Limb (tissue), 2 donors: Measurements from ENCODE around the gene ARFGAP3.
A peak's percentile ranks its signal among the peaks of the same experiment; 100 is the strongest.
"Not testable (repeated sequence)": the region's sequence is repeated elsewhere in the genome, so short reads cannot be mapped to it uniquely, and the experiment has no call there.

Experiments used
- DNase-seq, 2 donors: peaks; one replicate each; pipeline ENCODE4 v3.0.0-alpha.2; 2016; ENCODE audit errors: extremely low spot score in 2 of 2

Gene ARFGAP3

GRCh38 chr22:42769574-42770447 is 87.3 kb downstream of the ARFGAP3 start:
- DNase-seq, result no peak

GRCh38 chr22:42769238-42769573 is 87.9 kb downstream of the ARFGAP3 start:
- DNase-seq, result no peak

- no peak for DNase-seq
These were observed 88.6 kb downstream of the ARFGAP3 start for GRCh38 chr22:42768385-42769035.

- DNase-seq, result no peak
These were observed 90.2 kb downstream of the ARFGAP3 start for GRCh38 chr22:42766860-42767259.

GRCh38 chr22:42764895-42765363 is 92.1 kb downstream of the ARFGAP3 start:
- DNase-seq, result no peak

GRCh38 chr22:42763965-42764480 is 93.0 kb downstream of the ARFGAP3 start:
- no peak for DNase-seq

- DNase-seq, result no peak
These were observed 96.1 kb downstream of the ARFGAP3 start for GRCh38 chr22:42760806-42761565.

- DNase-seq, result no peak
These were observed 98.0 kb downstream of the ARFGAP3 start for GRCh38 chr22:42758931-42759629.

GRCh38 chr22:42755553-42755952 is 101.5 kb downstream of the ARFGAP3 start:
- not testable (repeated sequence) for DNase-seq

GRCh38 chr22:42755121-42755520 is 102.0 kb downstream of the ARFGAP3 start:
- not testable (repeated sequence) for DNase-seq

- DNase-seq, result no peak
These were observed 102.4 kb downstream of the ARFGAP3 start for GRCh38 chr22:42754658-42755057.

- no peak for DNase-seq
These were observed 104.2 kb downstream of the ARFGAP3 start for GRCh38 chr22:42752912-42753311.

GRCh38 chr22:42752230-42752746 is 104.8 kb downstream of the ARFGAP3 start:
- DNase-seq, result no peak

GRCh38 chr22:42750421-42750820 is 106.7 kb downstream of the ARFGAP3 start:
- DNase-seq, result not testable (repeated sequence)

- DNase-seq, result peak in 1 of 2 donors; percentile 16
These were observed 109.2 kb downstream of the ARFGAP3 start for GRCh38 chr22:42747701-42748513.
